Heart left ventricle (tissue), 16 donors: Measurements from ENCODE around the gene ZNF160. TPM values are rescaled to one million over a fixed set of nuclear protein-coding genes. Genes with fewer than 3 reads are reported as not detected.

Source experiments
- ATAC-seq, 4 donors: fragments of 200-7000 bp; cut with Tn5 transposase; one replicate each; pipeline ENCODE4 v1.9.1; 2020 to 2022; ENCODE audit warnings: moderate library complexity in 4 of 4, mild to moderate bottlenecking in 3 of 4, moderate number of reproducible peaks in 1 of 4
- DNase-seq, 5 donors: peaks; one replicate each; pipeline ENCODE4 v3.0.0-alpha.2; 2020
- H3K27ac ChIP-seq, 12 donors: fragments of 200-600 bp; sonication (generic) in 4 of 12; one replicate each; pipeline versions ENCODE4 v1.5.0 to v1.8.0; 2016 to 2022; ENCODE audit warnings: mild to moderate bottlenecking in 2 of 12
- H3K27me3 ChIP-seq, 9 donors: fragments of 200-600 bp; sonication (generic) in 2 of 9; one replicate each; pipeline versions ENCODE4 v1.5.1 to v1.8.0; 2016 to 2022; ENCODE audit warnings: mild to moderate bottlenecking in 3 of 9
- H3K36me3 ChIP-seq, 9 donors: fragments of 200-600 bp; sonication (generic) in 2 of 9; one replicate each; pipeline versions ENCODE4 v1.5.0 to v1.8.0; 2018 to 2022; ENCODE audit warnings: mild to moderate bottlenecking in 2 of 9
- H3K4me1 ChIP-seq, 12 donors: fragments of 200-600 bp; sonication (generic) in 4 of 12; one replicate each; pipeline versions ENCODE4 v1.5.0 to v1.8.0; 2016 to 2022; ENCODE audit warnings: mild to moderate bottlenecking in 3 of 12
- H3K4me3 ChIP-seq, 12 donors: fragments of 200-600 bp; sonication (generic) in 4 of 12; one replicate each; pipeline versions ENCODE4 v1.5.0 to v1.8.0; 2017 to 2022; ENCODE audit warnings: mild to moderate bottlenecking in 9 of 12, moderate library complexity in 4 of 12
- H3K9me3 ChIP-seq, 12 donors: fragments of 200-600 bp; sonication (generic) in 4 of 12; one replicate each; pipeline versions ENCODE4 v1.5.0 to v1.8.0; 2016 to 2022; ENCODE audit warnings: mild to moderate bottlenecking in 1 of 12
- CTCF ChIP-seq, 12 donors: fragments of 200-600 bp; sonication (generic) in 4 of 12; IDR thresholded peaks; one replicate each; pipeline versions ENCODE4 v1.5.0 to v1.8.0; 2018 to 2022; ENCODE audit warnings: antibody characterized with exemption in 12 of 12, mild to moderate bottlenecking in 5 of 12
- POLR2A ChIP-seq, 2 donors: fragments of 450-650 bp; IDR thresholded peaks; one replicate each; pipeline ENCODE4 v1.6.1; 2017; ENCODE audit warnings: antibody characterized with exemption in 2 of 2, mild to moderate bottlenecking in 2 of 2, moderate library complexity in 2 of 2
- WGBS, 4 donors: extraction: QIAGEN DNeasy Blood & Tissue Kit in 2 of 4; methylation state at CpG; one replicate each; pipeline versions ENCODE4 v1.1.5 to v1.1.7; 2013 to 2018; 5-methylcytosine and 5-hydroxymethylcytosine counted together
- intact Hi-C, 10 donors: fragments of 100-400 bp; cut with DNase I; formaldehyde crosslinking; loops; one replicate each; pipeline versions ENCODE4 v1.11.1 to v1.14.2; 2022
- polyA plus RNA-seq, 2 donors: library from polyadenylated mRNA; stranded (reverse); fragments of 200-250 nt; gene quantifications; one replicate each; pipeline ENCODE4 v1.2.3, GENCODE V29; 2013
- total RNA-seq, 9 donors: library from RNA; depleted of rRNA in 2 of 9; stranded (reverse); fragments of >200 nt in 2 of 9; fragmentation: NEBNext Ultra II Directional in 3 of 9; extraction: Animal tissue kit (Norgen Biotek cat#: 25700) in 3 of 9; gene quantifications; one replicate each; pipeline versions ENCODE4 v1.1.0 to v1.2.4, GENCODE V29; 2016 to 2023
- donor health status: ischemic (EF 13 %, LVEDD 7.1; RV severe dilation, severe dysfunction).
- donor health status: healthy with polysubstance abuse.
- donor health status: DM: no; HTN: yes; CAD: no.
- donor health status: DM: no; HTN: no; CAD: no.
- donor health status: ischemic (EF 25% LVEDD 6.9; RV normal size, moderate dysfunction).
- donor health status: ischemic (EF 25% LVEDD 5.7; RV mildly dilated, moderate dysfunction).
- donor health status: healthy.
- donor health status: DM: yes; HTN: yes; CAD: no.
- donor health status: ischemic (EF 35%, LVEDD 5.7; RV mildly dilated, moderate dysfunction).
- donor health status: nonischemic (EF 11% LVEDD 7.7; RV severe dilation, severe dysfunction).
- donor health status: DM: yes; HTN: yes; CAD: no.
- donor health status: PGD.
- donor health status: ischemic (EF 29% LVEDD 5.4; RV normal size, mild dysfunction).
- donor health status: nonischemic (EF 23%, LVEDD 6.1; RV moderate dilation, normal function).

The ZNF160 gene
- total and polyA plus RNA-seq, 11 donors: 10.0 to 24.7 (median 17.0) TPM

DNA sequence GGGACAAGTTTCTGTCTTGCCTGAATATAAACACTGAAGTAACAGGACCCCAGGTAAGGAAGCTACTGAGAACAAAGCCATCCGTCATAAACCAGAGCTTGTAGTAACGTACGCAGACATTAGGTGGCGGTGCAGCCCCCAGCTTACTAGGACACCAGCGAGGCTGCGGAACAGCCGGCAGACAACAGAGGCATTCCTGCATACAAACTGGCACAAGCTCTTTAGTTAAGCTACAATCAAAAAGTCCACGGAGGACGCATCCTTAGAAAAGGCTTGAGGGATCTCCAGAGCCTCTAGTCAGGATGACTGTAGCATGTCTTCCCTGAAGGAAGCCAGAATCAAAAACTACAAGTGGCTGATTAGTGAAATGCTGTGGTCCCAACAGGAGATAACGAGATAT lies 26.2 kb downstream of the ZNF160 start:
- DNase-seq (peak in 4 of 5 donors; percentile 49 to 67 (median 60)), ATAC-seq (peak in 3 of 4 donors; percentile 75 to 86 (median 81))
- Histone ChIP-seq H3K4me3 (no peak overlapping the region), H3K27me3 (no peaks in the 10 kb centered on the region), H3K4me1 (peaks cover 0 to 27% (median 11%) of the 10 kb centered on the region in 12 donors), H3K36me3 (peaks cover 0 to 57% (median 40%) of the 10 kb centered on the region in 9 donors), H3K9me3 (peaks cover 0 to 61% (median 4%) of the 10 kb centered on the region in 12 donors), H3K27ac (peak overlapping the region in 5 of 12 donors; percentile 21 to 86 (median 58))
- 7 to 19% (median 17%) methylated on average over 10 of the region's 10 CpGs for WGBS, 4 donors
- intact Hi-C loops: loop anchor here in 9 of 10 donors (2.0 to 10.0 kb wide), 8 partner anchors 55 to 288 kb away; partner anchors contain the start of genes ZNF665 (in 8 of the 9), ZNF347 (in 3 of the 9), ZNF415 (in 1 of the 9) and ZNF525 (in 1 of the 9)
- TF ChIP-seq CTCF (IDR thresholded peaks at IDR 0.05) (peak; percentile 35 to 87 (median 81)), POLR2A (IDR thresholded peaks at IDR 0.05) (no peak)

DNA sequence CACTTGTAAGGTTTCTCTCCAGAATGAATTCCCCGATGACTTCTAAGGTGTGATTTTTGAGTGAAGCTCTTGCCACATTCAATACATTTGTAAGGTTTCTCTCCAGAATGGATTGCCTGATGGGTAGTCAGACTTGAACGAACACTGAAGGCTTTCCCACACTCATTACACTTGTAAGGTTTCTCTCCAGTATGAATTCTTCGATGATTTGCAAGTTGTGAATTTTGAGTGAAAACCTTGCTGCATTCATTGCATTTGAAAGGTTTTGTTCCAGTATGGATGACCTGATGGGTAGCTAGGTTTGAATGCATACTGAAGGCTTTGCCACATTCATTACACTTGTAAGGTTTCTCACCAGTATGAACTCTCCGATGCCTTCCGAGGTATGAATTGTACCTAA lies 34.4 kb downstream of the ZNF160 start:
- Histone ChIP-seq H3K36me3 (peaks cover 32 to 81% (median 69%) of the 10 kb centered on the region in 9 donors), H3K4me1 (no peaks in the 10 kb centered on the region), H3K27ac (no peak overlapping the region), H3K9me3 (peaks cover 0 to 94% (median 52%) of the 10 kb centered on the region in 12 donors), H3K4me3 (no peak overlapping the region), H3K27me3 (no peaks in the 10 kb centered on the region)
- intact Hi-C loops: no loop called here
- WGBS, 4 donors: 92 to 99% (median 97%) methylated on average over 5 of the region's 5 CpGs
- TF ChIP-seq POLR2A (IDR thresholded peaks at IDR 0.05): no peak
- no peak for TF ChIP-seq CTCF (IDR thresholded peaks at IDR 0.05)
- no peak for DNase-seq
- ATAC-seq: no peak

- 97 to 100% (median 98%) methylated on average over 4 of the region's 4 CpGs for WGBS, 4 donors
- intact Hi-C loops: no loop called here
- Histone ChIP-seq H3K4me1 (no peaks in the 10 kb centered on the region), H3K36me3 (peaks cover 32 to 75% (median 63%) of the 10 kb centered on the region in 9 donors), H3K9me3 (peaks cover 0 to 100% (median 56%) of the 10 kb centered on the region in 12 donors), H3K27me3 (no peaks in the 10 kb centered on the region), H3K4me3 (no peak overlapping the region), H3K27ac (no peak overlapping the region)
- no peak for ATAC-seq
- no peak for TF ChIP-seq POLR2A (IDR thresholded peaks at IDR 0.05)
- DNase-seq: no peak
These were observed 35.0 kb downstream of the ZNF160 start for GRCh38 chr19:53068199-53068598.

DNA sequence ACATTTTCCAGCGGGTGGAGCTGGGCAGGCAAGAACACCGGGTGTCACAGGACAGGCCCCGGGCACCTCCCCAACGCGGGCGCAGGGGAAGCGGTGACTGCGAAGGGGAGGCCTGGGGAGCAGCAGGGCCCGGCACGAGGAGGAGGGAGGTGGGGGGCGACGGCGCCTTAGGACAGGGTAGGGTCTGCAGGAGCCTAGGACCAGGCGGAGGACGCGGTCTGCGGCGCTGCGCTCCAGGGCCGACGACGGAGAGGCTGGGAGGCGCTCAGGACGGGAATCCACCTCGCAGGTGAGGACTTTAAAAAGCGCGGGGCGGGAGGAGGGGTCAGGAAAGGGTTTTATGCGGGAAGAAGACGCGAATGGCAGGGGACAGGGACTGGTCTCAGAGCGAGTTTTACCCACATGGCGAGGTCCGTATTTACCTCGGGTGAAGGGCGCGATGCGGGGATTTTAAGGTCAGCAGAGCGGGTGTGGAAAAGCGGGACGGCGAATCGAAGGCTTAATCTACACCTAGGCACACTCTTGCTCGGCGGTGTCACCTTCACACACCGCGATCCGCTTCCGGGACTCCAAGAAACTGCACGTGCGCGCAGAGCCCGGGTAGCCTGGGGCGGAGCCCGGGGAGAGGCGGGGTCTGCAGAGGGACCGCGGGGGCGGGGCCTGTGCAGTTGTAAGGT lies 45.2 kb downstream of the ZNF160 start:
- Histone ChIP-seq H3K27ac (no peak overlapping the region), H3K4me1 (peaks cover 0 to 8% (median 0%) of the 10 kb centered on the region in 12 donors), H3K4me3 (peak overlapping the region in 11 of 12 donors; percentile 14 to 49 (median 38)), H3K9me3 (peaks cover 0 to 62% (median 20%) of the 10 kb centered on the region in 12 donors), H3K36me3 (no peaks in the 10 kb centered on the region), H3K27me3 (no peaks in the 10 kb centered on the region)
- 2 to 5% (median 2%) methylated on average over 55 to 59 of the region's 59 CpGs for WGBS, 4 donors
- DNase-seq: peak in 4 of 5 donors; percentile 15 to 64 (median 43)
- no peak for TF ChIP-seq POLR2A (IDR thresholded peaks at IDR 0.05)
- no peak for TF ChIP-seq CTCF (IDR thresholded peaks at IDR 0.05)
- intact Hi-C loops: no loop called here
- peak; percentile 51 to 94 (median 81) for ATAC-seq
